ENCODE measurements around the gene SURF6. TPM values are rescaled to one million over a fixed set of nuclear protein-coding genes. Genes with fewer than 3 reads are reported as not detected.
A peak's percentile ranks its signal among the peaks of the same experiment; 100 is the strongest.

Gene SURF6
- total RNA-seq, 2 experiments from 2014 or later = 15.1 to 15.9 TPM

DNA sequence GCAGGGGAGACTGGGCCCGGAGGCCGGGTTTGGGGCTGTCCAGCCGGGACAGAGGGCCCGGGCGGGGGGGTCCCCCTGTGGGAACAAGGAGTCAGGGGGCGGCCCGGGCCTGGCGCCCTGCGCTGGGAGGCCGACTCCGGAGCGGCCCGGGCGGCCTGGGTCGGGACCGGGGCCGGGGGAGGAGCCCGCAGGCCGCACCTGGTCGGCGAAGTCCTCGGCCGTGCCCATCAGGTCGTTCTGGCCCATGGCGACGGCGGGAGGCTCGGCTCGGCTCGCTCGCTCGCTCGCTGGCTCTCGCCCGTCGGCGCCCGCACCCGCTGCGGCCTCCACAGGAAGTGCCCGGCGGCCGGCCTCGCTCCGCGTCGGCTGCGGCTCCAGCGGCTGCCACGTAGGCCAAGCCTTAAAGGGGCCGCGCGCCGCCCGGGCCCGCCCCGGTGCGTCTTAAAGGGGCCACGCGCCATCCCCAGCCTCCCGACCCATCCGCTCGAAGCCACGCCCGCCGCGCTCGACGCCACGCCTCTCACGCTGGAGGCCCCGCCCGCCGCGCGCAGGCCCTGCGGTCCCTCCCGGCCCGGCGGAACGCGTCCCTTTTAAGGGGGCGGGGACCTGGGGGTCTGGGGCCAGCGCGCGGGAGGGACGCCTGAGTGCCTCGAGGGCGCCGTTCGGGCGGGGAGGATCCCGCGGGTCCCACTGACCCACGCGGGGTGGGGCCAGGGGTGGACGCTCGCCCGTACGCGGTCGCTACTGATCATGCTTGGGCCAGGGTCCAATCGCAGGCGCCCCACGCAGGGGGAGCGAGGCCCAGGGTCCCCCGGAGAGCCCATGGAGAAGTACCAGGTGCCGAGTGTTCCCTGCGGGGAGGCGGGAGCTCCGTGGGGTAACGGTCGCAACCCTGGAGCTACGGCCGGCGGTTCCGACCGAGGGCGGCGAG lies 40.0 kb upstream of the SURF6 start, which contains the start of the genes STKLD1 and SURF4:
STKLD1 (plus strand) TSS at position 643 of the 931 bp plus-strand sequence; CDS start at position 751, 108 bp downstream.
SURF4 (minus strand) TSS at position 337 of the 931 bp plus-strand sequence; CDS start at position 246, 91 bp downstream.
- H3K27ac Mint-ChIP-seq = peak within 1 kb of the TSS; percentile 98
- H3K27me3 Mint-ChIP-seq = no peaks in the 10 kb centered on the region
- Histone ChIP-seq H3K9me3 (ENCODE audit: control insufficient read depth in 1 of 2, insufficient read depth in 1 of 2, low read length in 2 of 2) (no peaks in the 10 kb centered on the region), H3K36me3 (ENCODE audit: insufficient read depth, low read length) (peaks cover 12% of the 10 kb centered on the region), H3K27ac (ENCODE audit: low read depth in 1 of 2, low read length in 2 of 2) (peak within 1 kb of the TSS; percentile 81 to 84), H3K27me3 (ENCODE audit: control insufficient read depth in 1 of 2, insufficient read depth in 2 of 2, low read length in 2 of 2) (no peaks in the 10 kb centered on the region), H3K4me3 (ENCODE audit: low read length) (peak within 1 kb of the TSS; percentile 73), H3K4me1 (ENCODE audit: insufficient read depth, low read length) (peaks cover 53% of the 10 kb centered on the region)
- H3K9me3 Mint-ChIP-seq = no peaks in the 10 kb centered on the region
- peak within 1 kb of the TSS; percentile 96 for H3K4me3 Mint-ChIP-seq
- DNase-seq = peak; percentile 84 to 97 (median 94)
- intact Hi-C loops (cut with DNase I, micrococcal nuclease) = loop anchor here in 1 of 2 experiments (1.0 to 5.0 kb wide), 4 partner anchors 20 to 86 kb away; partner anchors contain the start of genes REXO4, SURF1, SURF2 and SURF6
- TF ChIP-seq, protein P1, sequence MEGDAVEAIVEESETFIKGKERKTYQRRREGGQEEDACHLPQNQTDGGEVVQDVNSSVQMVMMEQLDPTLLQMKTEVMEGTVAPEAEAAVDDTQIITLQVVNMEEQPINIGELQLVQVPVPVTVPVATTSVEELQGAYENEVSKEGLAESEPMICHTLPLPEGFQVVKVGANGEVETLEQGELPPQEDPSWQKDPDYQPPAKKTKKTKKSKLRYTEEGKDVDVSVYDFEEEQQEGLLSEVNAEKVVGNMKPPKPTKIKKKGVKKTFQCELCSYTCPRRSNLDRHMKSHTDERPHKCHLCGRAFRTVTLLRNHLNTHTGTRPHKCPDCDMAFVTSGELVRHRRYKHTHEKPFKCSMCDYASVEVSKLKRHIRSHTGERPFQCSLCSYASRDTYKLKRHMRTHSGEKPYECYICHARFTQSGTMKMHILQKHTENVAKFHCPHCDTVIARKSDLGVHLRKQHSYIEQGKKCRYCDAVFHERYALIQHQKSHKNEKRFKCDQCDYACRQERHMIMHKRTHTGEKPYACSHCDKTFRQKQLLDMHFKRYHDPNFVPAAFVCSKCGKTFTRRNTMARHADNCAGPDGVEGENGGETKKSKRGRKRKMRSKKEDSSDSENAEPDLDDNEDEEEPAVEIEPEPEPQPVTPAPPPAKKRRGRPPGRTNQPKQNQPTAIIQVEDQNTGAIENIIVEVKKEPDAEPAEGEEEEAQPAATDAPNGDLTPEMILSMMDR (IDR thresholded peaks at IDR 0.05) = no peak
- H3K36me3 Mint-ChIP-seq (ENCODE audit: low read depth) = peaks cover 19% of the 10 kb centered on the region
- POLR2A ChIA-PET = interaction anchor here (0.9 to 8.7 kb wide), 7 partner anchors 11 to 84 kb away, joined by 3 to 109 read pairs (median 16); partner anchors contain the start of genes CACFD1, MED22, REXO4 and RPL7A
- peaks cover 40% of the 10 kb centered on the region for H3K4me1 Mint-ChIP-seq (ENCODE audit: low read depth)
- peak; percentile 74 for ATAC-seq (ENCODE audit: poor library complexity)
- CTCF ChIA-PET = interaction anchor here (0.6 to 2.5 kb wide), 2 partner anchors 14 to 20 kb away, joined by 3 to 7 read pairs; partner anchors contain the start of genes SURF1 and SURF2

DNA sequence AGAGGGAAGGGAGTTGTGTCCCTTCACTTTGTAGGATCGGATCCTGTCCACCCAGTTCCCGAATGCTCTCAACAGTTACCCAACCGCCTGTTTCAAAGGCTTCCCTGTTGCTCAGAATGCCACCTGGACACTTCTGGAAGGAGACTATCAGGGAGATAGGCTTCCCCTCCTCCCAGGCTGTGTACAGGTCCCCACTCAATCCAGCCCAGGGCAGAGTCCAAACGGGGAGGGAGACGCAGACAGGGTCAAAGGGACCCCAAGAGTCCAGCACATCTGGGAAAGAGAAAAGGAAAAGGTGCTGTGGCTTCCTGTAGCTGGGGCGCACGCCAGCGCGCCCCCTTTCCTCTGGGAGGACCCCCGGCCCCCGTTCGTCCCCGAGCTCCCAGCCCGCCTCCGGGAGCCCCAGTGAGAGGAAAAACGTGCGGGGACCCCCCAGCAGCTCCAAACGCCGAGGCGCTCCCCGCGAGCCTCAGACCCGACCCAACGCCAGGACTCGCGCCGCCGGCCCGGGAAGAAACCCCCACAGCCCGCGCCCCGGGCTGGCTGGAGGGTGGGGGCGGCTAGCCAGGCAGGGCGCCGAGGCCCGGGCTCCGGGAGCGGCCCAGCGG lies 39.2 kb upstream of the SURF6 start:
- TF ChIP-seq, protein P1 (IDR thresholded peaks at IDR 0.05) = no peak
- no peaks in the 10 kb centered on the region for H3K9me3 ChIP-seq (ENCODE audit: control insufficient read depth in 1 of 2, insufficient read depth in 1 of 2, low read length in 2 of 2)
- H3K4me1 ChIP-seq (ENCODE audit: insufficient read depth, low read length) = peaks cover 61% of the 10 kb centered on the region
- ChIA-PET CTCF (interaction anchor here (0.9 to 1.1 kb wide), 2 partner anchors 18 to 27 kb away, joined by 4 to 5 read pairs; partner anchors contain the start of genes MED22, RPL7A, SURF1 and SURF2), POLR2A (interaction anchor here (0.9 to 8.7 kb wide), 4 partner anchors 10 to 85 kb away, joined by 3 to 109 read pairs (median 11); partner anchors contain the start of genes CACFD1, MED22, RPL7A and SURF1)
- DNase-seq (peak in 1 of 14 experiments; percentile 35), ATAC-seq (ENCODE audit: poor library complexity) (no peak)
- Mint-ChIP-seq H3K27me3 (no peaks in the 10 kb centered on the region), H3K27ac (peak overlapping the region; percentile 98), H3K36me3 (ENCODE audit: low read depth) (peaks cover 27% of the 10 kb centered on the region), H3K4me1 (ENCODE audit: low read depth) (peaks cover 47% of the 10 kb centered on the region), H3K4me3 (peak overlapping the region; percentile 96), H3K9me3 (no peaks in the 10 kb centered on the region)
- H3K36me3 ChIP-seq (ENCODE audit: insufficient read depth, low read length) = peaks cover 13% of the 10 kb centered on the region
- H3K27ac ChIP-seq (ENCODE audit: low read depth in 1 of 2, low read length in 2 of 2) = peak overlapping the region; percentile 81 to 84
- H3K4me3 ChIP-seq (ENCODE audit: low read length) = peak overlapping the region; percentile 73
- no peaks in the 10 kb centered on the region for H3K27me3 ChIP-seq (ENCODE audit: control insufficient read depth in 1 of 2, insufficient read depth in 2 of 2, low read length in 2 of 2)
- intact Hi-C loops (cut with DNase I, micrococcal nuclease) = loop anchor here in 1 of 2 experiments (5.0 kb wide), 2 partner anchors 42 to 87 kb away; partner anchors contain the start of gene REXO4
